Stimulated activated CD8-positive, alpha-beta memory T cell treated with anti-CD3 and anti-CD28 coated beads, Interleukin-2, amount 100 ng/mL, for 48 hours (primary cell): ENCODE data around the gene NEAT1.

Experiments
- DNase-seq, 2 donors: peaks; one replicate each; pipeline ENCODE4 v3.0.0-alpha.2; 2020; ENCODE audit warnings: low read depth in 2 of 2

Gene NEAT1

GRCh38 chr11:65479184-65480145, 56.9 kb downstream of the NEAT1 start:
- DNase-seq, result no peak

GRCh38 chr11:65482306-65482850, 59.8 kb downstream of the NEAT1 start:
- no peak for DNase-seq

- DNase-seq, result no peak
These were observed 63.3 kb downstream of the NEAT1 start for GRCh38 chr11:65485920-65486219.

DNA sequence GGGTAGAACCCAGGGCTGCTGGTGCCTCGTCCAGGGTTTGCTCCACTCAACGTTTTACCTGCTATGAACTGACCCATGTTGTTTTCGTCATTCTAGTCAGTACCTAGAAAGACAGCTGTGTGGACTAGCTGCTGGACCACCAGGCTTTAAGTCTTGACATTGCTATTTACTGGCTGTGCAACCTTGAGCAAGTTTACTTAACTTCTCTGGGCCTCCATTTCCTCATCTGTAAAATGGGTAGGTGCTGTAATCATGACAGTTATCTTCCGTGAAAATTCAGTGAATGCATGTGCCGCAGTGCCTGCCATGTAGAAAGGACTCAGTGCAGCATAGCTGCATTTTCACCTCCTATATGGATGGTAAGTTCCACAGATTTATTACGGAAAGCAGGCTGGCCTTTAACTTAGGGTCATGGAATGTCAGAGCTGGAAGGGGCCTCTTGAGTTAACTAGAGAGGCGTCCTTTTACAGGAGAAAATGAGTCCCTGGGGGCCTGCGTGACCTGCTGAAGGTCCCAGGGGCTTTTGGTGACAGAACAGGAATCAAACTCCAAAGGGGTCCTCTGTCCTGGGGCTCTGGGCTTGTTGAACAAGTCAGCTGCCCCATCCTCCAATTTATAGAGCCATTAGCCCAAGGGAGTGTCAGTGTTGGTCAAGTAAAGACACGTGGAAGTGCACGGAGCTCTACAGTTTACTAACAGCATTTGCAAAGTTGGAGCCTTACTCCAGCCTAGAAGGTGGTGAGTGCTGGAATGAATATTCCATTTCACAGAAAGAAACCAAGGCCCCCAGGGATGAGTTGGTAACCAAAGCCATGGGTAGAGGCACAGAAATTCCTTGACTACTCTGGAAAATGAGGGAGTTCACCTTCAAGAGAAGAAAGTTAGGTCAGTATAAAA, 64.2 kb downstream of the NEAT1 start:
- no peak for DNase-seq

GRCh38 chr11:65487467-65488272, 65.1 kb downstream of the NEAT1 start:
- DNase-seq, result no peak

DNA sequence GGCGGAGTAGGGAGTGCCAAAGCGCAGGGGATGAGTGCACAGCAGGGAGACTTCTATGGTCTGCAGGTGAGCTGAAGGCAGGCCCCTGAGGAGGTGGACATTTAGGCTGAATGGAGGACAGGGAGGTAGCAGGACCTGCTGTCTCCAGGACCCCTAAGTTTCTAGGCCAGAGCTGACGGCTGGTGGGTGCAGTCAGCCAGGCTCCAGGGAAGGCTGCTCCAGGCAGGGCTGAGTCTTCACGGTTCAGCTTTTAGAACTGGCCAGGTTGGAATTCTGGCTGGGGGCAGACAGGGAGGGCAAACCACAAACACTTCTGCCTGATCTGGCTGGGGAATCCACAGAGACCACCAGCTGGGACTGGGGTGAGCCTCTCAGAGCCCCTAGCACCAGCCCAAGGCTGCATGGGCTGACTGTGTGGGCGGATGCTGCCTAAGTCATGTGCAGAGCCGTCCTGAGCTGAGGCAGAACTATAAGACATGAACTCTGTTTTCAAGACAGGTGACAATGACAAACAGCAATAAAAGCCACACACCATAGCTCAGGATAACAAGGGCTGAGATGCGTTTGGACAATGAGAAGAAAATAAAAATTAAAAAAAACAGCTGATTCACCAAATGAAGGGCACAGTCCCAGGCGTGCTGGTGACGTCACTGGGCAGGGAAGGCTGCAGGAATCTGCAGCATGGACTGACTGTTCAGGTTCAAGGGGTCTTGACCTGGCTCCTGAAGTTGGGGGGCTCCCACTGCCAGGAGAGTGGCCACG, 65.9 kb downstream of the NEAT1 start:
- no peak for DNase-seq

- DNase-seq, result no peak
These were observed 66.6 kb downstream of the NEAT1 start for GRCh38 chr11:65489035-65489705.

DNA sequence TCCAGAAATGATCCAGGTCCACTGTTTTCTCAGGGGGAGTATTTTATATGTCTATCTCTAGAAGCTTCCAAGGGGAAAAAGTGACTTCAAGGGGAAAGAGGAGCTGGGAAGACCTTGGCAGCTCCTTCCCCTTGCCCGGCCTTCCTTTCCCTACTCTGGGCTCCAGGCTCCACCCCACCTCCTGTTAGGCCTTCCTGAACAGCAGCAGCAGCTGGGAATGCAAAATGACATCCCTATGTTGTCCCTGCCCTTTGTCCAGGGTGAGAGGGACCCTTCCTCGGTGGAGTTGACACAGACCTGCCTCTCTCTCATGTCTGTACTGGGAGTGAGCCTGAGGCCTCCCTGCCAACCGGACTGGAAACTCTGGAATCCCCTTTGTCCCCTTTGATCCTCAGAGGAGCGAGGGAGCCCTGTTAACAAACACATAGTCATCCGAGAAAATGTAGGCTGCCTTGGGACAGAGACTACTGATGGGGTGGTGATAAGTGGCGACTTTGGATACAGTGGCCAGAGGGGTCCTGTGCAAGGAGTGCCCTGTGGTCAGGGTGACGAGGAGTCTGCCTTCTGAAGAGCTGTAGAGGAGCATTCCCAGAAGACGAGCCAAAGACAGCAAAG, 67.2 kb downstream of the NEAT1 start:
- no peak for DNase-seq

DNA sequence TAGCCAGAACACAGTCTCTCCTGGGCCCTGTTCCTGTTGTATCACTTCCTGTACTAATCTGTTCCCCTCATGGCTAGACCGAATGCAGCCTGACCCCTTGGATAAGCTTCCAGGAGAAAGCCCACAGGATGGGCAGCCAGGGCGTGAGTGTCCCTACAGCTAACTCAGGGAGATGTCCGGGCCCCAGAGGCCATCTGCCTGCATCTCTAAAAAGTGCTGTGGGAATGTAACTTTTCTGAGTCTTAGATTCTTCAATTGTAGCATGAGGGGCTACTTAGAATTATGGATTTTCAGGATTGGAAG, 68.5 kb downstream of the NEAT1 start:
- no peak for DNase-seq

GRCh38 chr11:65491614-65492386, 69.2 kb downstream of the NEAT1 start:
- DNase-seq, result no peak

GRCh38 chr11:65492387-65492636, 69.7 kb downstream of the NEAT1 start:
- DNase-seq, result no peak

DNA sequence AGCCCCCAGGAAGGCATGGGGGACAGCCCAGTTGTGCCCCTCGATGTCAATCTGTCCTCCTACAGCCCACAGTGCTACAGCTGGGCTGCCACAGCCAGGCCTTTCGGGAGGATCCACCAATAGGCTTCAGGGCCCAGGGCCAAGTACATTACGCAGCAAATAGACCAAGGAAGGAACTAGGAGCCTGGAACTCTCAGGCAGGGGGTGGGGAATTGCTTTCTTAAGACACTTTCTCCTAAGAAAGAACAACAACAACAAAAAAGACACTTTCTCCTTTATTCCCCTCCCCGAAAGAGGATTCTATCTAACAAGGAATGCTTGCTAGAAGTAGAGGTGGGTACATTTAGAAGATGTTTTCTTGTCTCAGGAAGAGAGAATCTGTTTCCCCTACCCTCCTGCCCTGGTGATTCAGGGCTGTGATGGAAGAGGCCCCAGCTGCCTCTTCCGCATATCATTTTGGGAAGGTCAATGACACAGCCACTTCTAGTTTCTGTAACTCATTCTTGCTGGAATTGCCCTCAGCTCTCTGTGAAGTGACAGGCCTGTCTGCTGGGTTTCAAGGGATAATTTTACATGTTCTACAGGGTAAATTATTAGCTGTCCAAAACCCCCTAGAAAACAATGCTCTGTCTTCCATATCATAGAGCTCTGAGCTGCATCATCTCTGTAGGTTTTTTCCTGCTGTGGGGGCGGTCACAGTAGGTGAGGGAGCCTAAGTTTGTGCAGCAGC, 70.2 kb downstream of the NEAT1 start:
- DNase-seq, result no peak

GRCh38 chr11:65493367-65494176, 71.0 kb downstream of the NEAT1 start:
- no peak for DNase-seq
